ENCODE measurements around the gene SFXN5.

SFXN5 gene

DNA sequence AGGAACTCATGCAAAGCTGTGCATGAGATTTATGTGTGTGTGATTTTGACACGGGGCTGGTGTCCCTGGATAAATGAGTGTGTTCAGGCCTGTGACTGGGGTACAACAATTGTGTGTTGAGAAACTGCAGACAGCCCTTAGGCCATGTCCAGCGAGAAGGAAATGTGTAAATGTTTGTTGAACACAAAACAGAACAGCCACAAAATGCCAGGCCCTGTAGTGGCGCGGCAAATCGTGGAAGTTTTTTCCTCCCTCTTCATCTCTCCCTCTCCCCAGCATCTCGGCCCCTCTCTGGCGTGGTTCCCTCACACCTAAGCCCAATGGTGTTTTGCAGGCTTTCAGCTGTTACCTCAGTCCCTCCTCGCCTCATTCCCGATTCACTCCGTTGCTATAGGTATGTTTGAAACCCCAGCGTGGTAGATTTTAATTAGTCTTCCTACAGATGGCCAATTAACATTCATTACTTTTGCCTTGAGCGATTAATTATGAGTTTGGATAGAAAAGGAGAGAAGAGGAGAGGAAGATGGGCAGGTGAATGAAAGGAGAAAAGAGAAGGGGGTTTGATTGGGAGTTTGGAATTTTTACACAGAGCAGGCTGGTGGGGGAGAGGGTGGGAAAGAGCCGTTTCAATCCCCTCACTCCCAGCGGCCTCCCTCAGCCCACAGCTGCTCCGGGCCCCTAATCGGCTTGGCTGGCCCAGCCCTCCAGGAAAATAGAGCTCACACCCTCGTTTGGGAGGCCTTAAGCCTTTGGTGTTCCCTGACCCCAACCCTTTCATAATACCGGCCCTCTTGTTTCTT is 173.5 kb downstream of the SFXN5 start:
- no peak for DNase-seq (ENCODE audit: low read depth)

DNA sequence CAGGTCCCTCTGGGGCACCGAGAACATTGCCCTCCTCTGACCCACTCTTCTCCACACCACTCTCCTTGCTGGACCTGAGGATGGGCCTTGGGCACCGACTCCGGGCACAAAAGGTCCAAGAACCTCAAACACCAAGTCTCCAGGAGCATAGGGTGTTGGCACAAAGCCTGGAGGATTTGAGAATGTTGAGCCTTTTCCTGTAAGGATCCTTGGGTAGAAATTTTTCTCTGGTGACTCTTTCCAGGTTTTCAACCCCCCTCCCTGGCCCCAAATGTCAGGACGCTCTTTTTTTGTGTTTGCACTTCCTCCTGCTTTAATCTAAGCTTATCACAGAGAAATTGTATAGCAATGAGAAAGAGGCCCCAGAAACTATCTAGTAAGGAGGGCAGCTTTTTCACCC is 175.1 kb downstream of the SFXN5 start:
- DNase-seq (ENCODE audit: low read depth): no peak

DNA sequence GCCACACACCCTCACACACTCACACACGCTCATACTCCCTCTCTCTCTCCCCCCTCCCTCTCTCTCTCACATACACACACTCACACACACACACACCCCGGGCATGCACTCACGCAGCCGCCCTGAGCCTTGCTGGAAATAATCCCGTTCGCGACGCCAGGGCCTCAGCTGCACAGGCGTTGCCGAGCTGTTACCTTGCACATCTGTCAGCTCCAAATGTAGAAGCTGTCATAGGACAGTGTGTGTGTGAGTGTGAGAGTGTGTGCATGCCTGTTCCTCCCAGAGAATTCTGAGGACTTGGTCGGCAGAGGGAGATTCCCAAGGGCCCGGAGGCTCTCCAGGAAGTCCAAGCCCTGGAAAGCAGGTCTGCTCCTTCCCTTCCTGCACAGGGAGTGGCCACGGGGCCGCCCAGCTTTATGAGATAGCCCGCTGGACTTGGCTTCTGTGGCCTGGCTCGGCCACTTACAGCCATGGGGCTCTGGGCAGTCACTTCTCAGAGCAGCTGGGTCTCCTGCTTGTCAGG is 175.7 kb downstream of the SFXN5 start:
- peak; percentile 20 for DNase-seq (ENCODE audit: low read depth)

GRCh38 chr2:72895154-72895553 is 176.4 kb downstream of the SFXN5 start:
- no peak for DNase-seq (ENCODE audit: low read depth)

DNA sequence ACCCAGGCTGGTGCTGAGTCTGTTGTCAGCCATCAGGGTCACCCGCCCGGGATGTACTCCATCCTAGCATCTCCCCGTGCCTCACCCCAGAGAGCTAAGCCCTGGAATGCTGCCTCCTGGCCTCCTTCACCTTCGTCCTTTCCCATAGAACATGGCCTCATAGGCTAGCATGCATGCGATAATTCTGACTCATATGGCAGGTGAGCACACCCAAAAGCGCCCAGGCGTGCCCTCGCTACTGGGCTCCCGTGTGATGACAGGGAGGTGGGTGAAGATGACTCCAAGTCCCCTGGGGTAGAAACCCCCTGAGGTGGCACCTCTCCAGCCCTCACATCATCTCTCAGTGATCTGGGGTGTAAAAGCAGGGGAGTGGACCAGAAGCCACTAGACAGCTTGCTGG is 177.0 kb downstream of the SFXN5 start:
- DNase-seq (ENCODE audit: low read depth): no peak

DNA sequence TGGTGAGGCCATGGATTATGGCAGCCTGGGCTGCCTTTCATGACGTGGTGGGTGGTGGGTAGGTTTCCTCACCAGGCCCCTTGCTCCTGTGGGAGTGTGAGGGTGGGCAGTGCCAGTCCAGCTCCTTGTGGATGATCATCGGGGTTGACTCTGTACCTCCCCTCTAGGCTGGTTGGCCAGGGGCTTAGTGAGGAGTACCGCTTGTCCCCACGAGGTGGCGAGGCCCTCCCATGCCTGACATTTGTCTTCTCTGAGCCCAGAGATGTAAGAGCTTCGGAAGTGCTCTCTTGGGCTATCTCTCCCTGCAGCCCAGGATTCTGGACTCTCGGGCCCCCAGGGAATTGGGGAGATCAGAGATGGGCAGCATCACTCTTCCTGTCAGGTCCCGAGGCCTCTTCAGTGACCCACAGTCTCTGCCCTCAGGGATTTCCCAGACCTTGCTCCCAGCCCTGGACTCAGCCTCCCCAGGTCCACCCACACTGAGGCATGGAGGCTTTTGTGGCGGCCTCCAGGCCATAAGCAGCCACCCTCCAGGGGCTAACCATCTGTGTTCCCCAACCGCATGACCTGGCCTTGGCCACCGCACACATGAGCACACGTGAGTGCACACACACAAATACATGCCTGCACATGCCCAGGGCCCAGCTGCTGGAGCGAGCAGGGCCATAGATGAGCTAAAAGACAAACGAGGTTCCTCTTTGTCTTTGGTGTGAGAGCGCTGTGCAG is 177.8 kb downstream of the SFXN5 start:
- peak; percentile 23 for DNase-seq (ENCODE audit: low read depth)

DNA sequence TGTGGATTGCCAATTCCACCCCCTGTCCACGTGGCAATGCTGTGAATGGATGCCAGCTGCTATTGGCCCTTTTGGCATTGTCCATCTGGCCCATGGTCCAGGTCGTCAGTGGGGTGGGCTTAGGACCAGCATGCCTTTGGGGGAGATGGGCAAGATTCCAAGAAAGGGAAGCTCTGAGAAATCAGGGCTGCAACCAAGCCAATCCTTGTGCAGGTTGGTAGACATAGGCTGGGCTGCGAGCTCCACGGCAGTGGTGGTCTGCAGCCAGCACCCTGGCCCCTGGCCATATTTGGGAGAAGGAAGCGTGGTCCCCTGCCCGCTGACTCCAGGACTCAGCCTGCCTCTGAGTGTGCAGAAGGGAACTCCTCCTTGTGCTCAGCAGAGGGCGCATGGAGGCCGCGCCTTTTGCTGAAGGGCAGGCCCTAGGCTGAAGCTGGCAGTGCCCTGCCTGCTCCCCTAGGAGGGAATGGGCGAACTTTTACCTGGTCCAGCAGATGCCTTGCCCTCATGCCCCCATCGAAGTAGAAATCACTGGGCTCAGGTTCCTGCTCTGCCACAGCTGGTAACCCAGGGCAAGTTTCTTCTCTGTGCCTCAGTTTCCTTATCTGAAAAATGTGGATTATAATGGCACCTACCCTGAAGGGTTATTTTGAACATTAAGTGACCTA is 178.9 kb downstream of the SFXN5 start:
- DNase-seq (ENCODE audit: low read depth): peak; percentile 54
